HG03521 (cell line): ENCODE measurements around the gene MICAL2.

ENCODE experiments used
- ATAC-seq: cut with Tn5 transposase; IDR thresholded peaks from one replicate; pipeline ENCODE4 v1.9.1; 2021; ENCODE audit warnings: mild to moderate bottlenecking, moderate library complexity; ENCODE audit not compliant: unreplicated experiment

Gene MICAL2

GRCh38 chr11:12116425-12117032 is 6.1 kb downstream of the MICAL2 start:
- no peak for ATAC-seq

- ATAC-seq, result no peak
These were observed 6.8 kb downstream of the MICAL2 start for GRCh38 chr11:12117200-12117599.

GRCh38 chr11:12117611-12118010 is 7.2 kb downstream of the MICAL2 start:
- ATAC-seq, result no peak

GRCh38 chr11:12118949-12119348 is 8.6 kb downstream of the MICAL2 start:
- ATAC-seq, result no peak

GRCh38 chr11:12119502-12119901 is 9.1 kb downstream of the MICAL2 start:
- no peak for ATAC-seq

GRCh38 chr11:12120031-12121008 is 9.9 kb downstream of the MICAL2 start:
- ATAC-seq, result no peak

- no peak for ATAC-seq
These were observed 10.6 kb downstream of the MICAL2 start for GRCh38 chr11:12121011-12121410.

GRCh38 chr11:12121517-12121916 is 11.1 kb downstream of the MICAL2 start:
- no peak for ATAC-seq

GRCh38 chr11:12122083-12122482 is 11.7 kb downstream of the MICAL2 start:
- ATAC-seq, result no peak

- ATAC-seq, result no peak
These were observed 12.9 kb downstream of the MICAL2 start for GRCh38 chr11:12123273-12123672.

- ATAC-seq, result no peak
These were observed 13.4 kb downstream of the MICAL2 start for GRCh38 chr11:12123799-12124198.

- no peak for ATAC-seq
These were observed 13.9 kb downstream of the MICAL2 start for GRCh38 chr11:12124306-12124705.

GRCh38 chr11:12125609-12126149 is 15.3 kb downstream of the MICAL2 start:
- ATAC-seq, result no peak

GRCh38 chr11:12126344-12127019 is 16.1 kb downstream of the MICAL2 start:
- no peak for ATAC-seq

- no peak for ATAC-seq
These were observed 17.0 kb downstream of the MICAL2 start for GRCh38 chr11:12127206-12127898.

GRCh38 chr11:12128301-12128751 is 17.9 kb downstream of the MICAL2 start:
- ATAC-seq, result no peak

- ATAC-seq, result no peak
These were observed 18.8 kb downstream of the MICAL2 start for GRCh38 chr11:12129227-12129626.

GRCh38 chr11:12130180-12130980 is 20.0 kb downstream of the MICAL2 start:
- no peak for ATAC-seq

GRCh38 chr11:12131943-12132789 is 21.8 kb downstream of the MICAL2 start:
- ATAC-seq, result no peak
